ENCODE measurements around the gene TLR10. TPM values are rescaled to one million over a fixed set of nuclear protein-coding genes. Genes with fewer than 3 reads are reported as not detected.
"Not testable (repeated sequence)": the region's sequence is repeated elsewhere in the genome, so short reads cannot be mapped to it uniquely, and the experiment has no call there.

TLR10 gene
- total RNA-seq, 1 experiment from 2014 or later, result not detected

- no peak for DNase-seq (ENCODE audit: low spot score)
Observed at GRCh38 chr4:38800961-38801450, 18.2 kb upstream of the TLR10 start.

GRCh38 chr4:38800366-38800765 lies 17.6 kb upstream of the TLR10 start:
- DNase-seq (ENCODE audit: low spot score), result no peak

- no peak for DNase-seq (ENCODE audit: low spot score)
Observed at GRCh38 chr4:38795087-38795486, 12.3 kb upstream of the TLR10 start.

GRCh38 chr4:38794051-38794450 lies 11.3 kb upstream of the TLR10 start:
- DNase-seq (ENCODE audit: low spot score), result no peak

GRCh38 chr4:38791010-38791409 lies 8.2 kb upstream of the TLR10 start:
- no peak for DNase-seq (ENCODE audit: low spot score)

GRCh38 chr4:38788317-38788716 lies 5.5 kb upstream of the TLR10 start:
- no peak for DNase-seq (ENCODE audit: low spot score)

GRCh38 chr4:38787693-38788092 lies 4.9 kb upstream of the TLR10 start:
- peak; percentile 10 for DNase-seq (ENCODE audit: low spot score)

- no peak for DNase-seq (ENCODE audit: low spot score)
Observed at GRCh38 chr4:38785901-38786402, 3.2 kb upstream of the TLR10 start.

- no peak for DNase-seq (ENCODE audit: low spot score)
Observed at GRCh38 chr4:38785041-38785790, 2.4 kb upstream of the TLR10 start.

- no peak for DNase-seq (ENCODE audit: low spot score)
Observed at GRCh38 chr4:38784141-38784540, 1.4 kb upstream of the TLR10 start.

- no peak for DNase-seq (ENCODE audit: low spot score)
Observed at GRCh38 chr4:38783109-38783460, 295 bp upstream of the TLR10 start.

- no peak for DNase-seq (ENCODE audit: low spot score)
Observed at GRCh38 chr4:38781854-38782261, 932 bp downstream of the TLR10 start.

GRCh38 chr4:38780833-38781484 lies 1.8 kb downstream of the TLR10 start:
- DNase-seq (ENCODE audit: low spot score), result no peak

- DNase-seq (ENCODE audit: low spot score), result no peak
Observed at GRCh38 chr4:38779790-38780189, 3.0 kb downstream of the TLR10 start.

GRCh38 chr4:38777925-38778324 lies 4.9 kb downstream of the TLR10 start:
- DNase-seq (ENCODE audit: low spot score), result not testable (repeated sequence)

GRCh38 chr4:38775326-38775725 lies 7.5 kb downstream of the TLR10 start:
- DNase-seq (ENCODE audit: low spot score), result no peak

GRCh38 chr4:38774181-38774955 lies 8.4 kb downstream of the TLR10 start:
- DNase-seq (ENCODE audit: low spot score), result no peak

GRCh38 chr4:38770281-38770680 lies 12.5 kb downstream of the TLR10 start:
- DNase-seq (ENCODE audit: low spot score), result not testable (repeated sequence)

- no peak for DNase-seq (ENCODE audit: low spot score)
Observed at GRCh38 chr4:38769857-38770256, 12.9 kb downstream of the TLR10 start.

GRCh38 chr4:38769441-38769840 lies 13.3 kb downstream of the TLR10 start:
- DNase-seq (ENCODE audit: low spot score), result no peak

GRCh38 chr4:38768968-38769394 lies 13.8 kb downstream of the TLR10 start:
- no peak for DNase-seq (ENCODE audit: low spot score)

GRCh38 chr4:38766940-38767339 lies 15.8 kb downstream of the TLR10 start:
- not testable (repeated sequence) for DNase-seq (ENCODE audit: low spot score)

Data from HT-29 (cell line).